A673 (cell line): ENCODE data around the gene CABLES1. TPM values are rescaled to one million over a fixed set of nuclear protein-coding genes. Genes with fewer than 3 reads are reported as not detected.
"Not testable (repeated sequence)": the region's sequence is repeated elsewhere in the genome, so short reads cannot be mapped to it uniquely, and the experiment has no call there.

Experiments
- BruUV-seq: library from RNA; stranded (reverse); fragments of 400-500 nt; replicated peaks from 2 replicates; lab custom pipeline; 2021; lab: Mats Ljungman, UMichigan
- CTCF ChIA-PET: fragments of 300-600 bp; sonication (Branson Sonifier 250); formaldehyde crosslinking; loops from one replicate; lab custom pipeline; 2022; ENCODE audit warnings: antibody characterized with exemption; lab: Charles Lee
- POLR2A ChIA-PET: fragments of 300-600 bp; sonication (Branson Sonifier 250); formaldehyde crosslinking; loops from one replicate; lab custom pipeline; 2022; ENCODE audit warnings: antibody characterized with exemption; ENCODE audit not compliant: low non-redundant PET; lab: Charles Lee
- DNase-seq: peaks from one replicate; pipeline ENCODE4 v3.0.0-alpha.2; 2015; ENCODE audit warnings: low spot score
- H3K27ac ChIP-seq: fragments of 200-600 bp; sonication (generic); 2 replicates; pipeline ENCODE4 v1.5.1; 2016; ENCODE audit warnings: mixed run types, low read depth, mild to moderate bottlenecking, mixed read lengths, antibody characterized with exemption, low read length; ENCODE audit not compliant: poor library complexity, severe bottlenecking
- H3K27me3 ChIP-seq: fragments of 200-600 bp; sonication (generic); replicated peaks from 2 replicates; pipeline ENCODE4 v1.6.1; 2017; ENCODE audit warnings: mixed run types, low read depth, mild to moderate bottlenecking, mixed read lengths, antibody characterized with exemption, low read length; ENCODE audit not compliant: insufficient read depth, poor library complexity
- H3K36me3 ChIP-seq: fragments of 200-600 bp; sonication (generic); 2 replicates; pipeline ENCODE4 v1.6.1; 2016; ENCODE audit warnings: mixed run types, mild to moderate bottlenecking, mixed read lengths, antibody characterized with exemption, low read length; ENCODE audit not compliant: insufficient read depth, poor library complexity, severe bottlenecking
- H3K4me1 ChIP-seq: fragments of 200-600 bp; sonication (generic); 2 replicates; pipeline ENCODE4 v1.6.1; 2017; ENCODE audit warnings: mixed run types, mild to moderate bottlenecking, mixed read lengths, antibody characterized with exemption, low read length; ENCODE audit not compliant: insufficient read depth, poor library complexity, severe bottlenecking
- H3K4me3 ChIP-seq: fragments of 200-600 bp; sonication (generic); 2 replicates; pipeline ENCODE4 v1.5.1; 2016; ENCODE audit warnings: low read depth, mixed run types, mild to moderate bottlenecking, mixed read lengths, low read length; ENCODE audit not compliant: poor library complexity, severe bottlenecking
- H3K9me3 ChIP-seq: fragments of 200-600 bp; sonication (generic); 2 replicates; pipeline ENCODE4 v1.6.1; 2016; ENCODE audit warnings: mixed run types, low read depth, mild to moderate bottlenecking, mixed read lengths, antibody characterized with exemption, low read length; ENCODE audit not compliant: poor library complexity, severe bottlenecking
- CTCF ChIP-seq: fragments of 300-800, 200-600 bp; sonication (generic); conservative IDR thresholded peaks from 2 replicates; pipeline ENCODE4 v1.5.1; 2017; ENCODE audit warnings: low read depth, mild to moderate bottlenecking, antibody characterized with exemption, low read length, moderate library complexity, mixed read lengths
- EZH2 ChIP-seq: fragments of 200-600 bp; sonication (generic); IDR thresholded peaks from 2 replicates; pipeline ENCODE4 v1.6.1; 2017; ENCODE audit warnings: borderline replicate concordance, low read depth, mild to moderate bottlenecking, mixed read lengths, antibody characterized with exemption, low read length; ENCODE audit not compliant: poor library complexity, severe bottlenecking
- intact Hi-C: fragments of 100-400 bp; cut with micrococcal nuclease; formaldehyde crosslinking; loops from one replicate; pipeline ENCODE4 v1.10.0; 2022; ENCODE audit not compliant: unreplicated experiment
- total RNA-seq: library from RNA; stranded (reverse); gene quantifications from 2 replicates; pipeline ENCODE4 v1.2.3, GENCODE V29; 2021

The CABLES1 gene
- total RNA-seq, 1 experiment from 2014 or later: 7.2 TPM

DNA sequence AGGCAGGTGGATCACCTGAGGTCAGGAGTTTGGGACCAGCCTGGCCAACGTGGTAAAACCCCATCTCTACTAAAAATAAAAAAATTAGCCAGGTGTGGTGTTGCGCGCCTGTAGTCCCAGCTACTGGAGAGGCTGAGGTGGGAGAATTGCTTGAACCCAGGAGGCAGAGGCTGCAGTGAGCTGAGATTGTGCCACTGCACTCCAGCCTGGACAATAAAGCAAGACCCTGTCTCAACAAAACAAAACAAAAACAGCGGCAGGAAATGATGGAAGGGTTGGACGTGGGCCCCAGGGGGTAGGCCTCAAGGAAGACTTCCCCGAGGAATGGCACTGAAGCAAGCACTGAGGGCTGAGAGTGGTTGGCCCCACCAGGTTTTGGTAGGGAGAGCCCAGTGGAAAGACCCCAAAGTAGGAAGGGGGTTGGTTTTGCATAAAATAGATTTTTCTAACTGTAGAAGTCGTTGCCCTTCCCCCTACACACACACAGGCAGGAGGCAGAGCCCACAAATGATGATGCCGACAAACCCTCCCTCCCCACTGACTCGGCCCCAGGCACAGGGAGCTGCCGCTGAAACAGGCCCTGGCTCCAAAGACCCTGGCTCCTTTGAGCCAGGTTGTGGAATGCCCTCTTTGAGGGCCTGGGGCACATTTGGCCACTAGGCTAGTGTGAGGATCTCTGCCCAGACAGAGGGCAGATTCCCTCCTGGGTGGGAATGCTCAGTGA, 104.8 kb downstream of the CABLES1 start:
- POLR2A ChIA-PET: no interaction called here
- no peaks in the 10 kb centered on the region for H3K36me3 ChIP-seq
- CTCF ChIA-PET: no interaction called here
- no peak for DNase-seq
- no peaks in the 10 kb centered on the region for H3K9me3 ChIP-seq
- no peak overlapping the region for H3K27ac ChIP-seq
- H3K4me3 ChIP-seq: no peak overlapping the region
- H3K27me3 ChIP-seq: no peaks in the 10 kb centered on the region
- intact Hi-C loops: loop anchor here (5.0 kb wide), 1 partner anchor 48 kb away; no protein-coding TSS in a partner anchor
- H3K4me1 ChIP-seq: peaks cover 12% of the 10 kb centered on the region
- no peak for TF ChIP-seq CTCF
- no peak for TF ChIP-seq EZH2
- no TSS peak for BruUV-seq

GRCh38 chr18:23240609-23240930, 105.3 kb downstream of the CABLES1 start:
- Histone ChIP-seq H3K27me3 (no peaks in the 10 kb centered on the region), H3K27ac (no peak overlapping the region), H3K9me3 (no peaks in the 10 kb centered on the region), H3K36me3 (no peaks in the 10 kb centered on the region), H3K4me1 (peaks cover 12% of the 10 kb centered on the region), H3K4me3 (no peak overlapping the region)
- BruUV-seq: no TSS peak
- intact Hi-C loops: loop anchor here (5.0 kb wide), 1 partner anchor 48 kb away; no protein-coding TSS in a partner anchor
- CTCF ChIA-PET: no interaction called here
- no peak for DNase-seq
- TF ChIP-seq EZH2 (no peak), CTCF (no peak)
- POLR2A ChIA-PET: no interaction called here

GRCh38 chr18:23241833-23242496, 106.7 kb downstream of the CABLES1 start:
- DNase-seq, H3K27me3 ChIP-seq, POLR2A ChIA-PET, H3K9me3 ChIP-seq, BruUV-seq, H3K27ac ChIP-seq, H3K36me3 ChIP-seq, H3K4me3 ChIP-seq: not testable (repeated sequence)
- intact Hi-C loops: loop anchor here (5.0 kb wide), 1 partner anchor 50 kb away; no protein-coding TSS in a partner anchor
- CTCF ChIA-PET: interaction anchor here (0.6 kb wide), 1 partner anchor 10 kb away, joined by 3 read pairs; no protein-coding TSS in a partner anchor
- peaks cover 12% of the 10 kb centered on the region for H3K4me1 ChIP-seq
